Stimulated activated naive CD4-positive, alpha-beta T cell treated with Interleukin-2 at 50 U/mL for 16 hours (primary cell): ENCODE data around the gene SUPT6H.

Source experiments
- DNase-seq: peaks from one replicate; lab custom pipeline; 2025; lab: John Stamatoyannopoulos, UW

The SUPT6H gene

GRCh38 chr17:28737770-28738679 lies 76.0 kb downstream of the SUPT6H start:
- DNase-seq = no peak

GRCh38 chr17:28738680-28739384 lies 76.8 kb downstream of the SUPT6H start:
- peak; percentile 67 for DNase-seq

GRCh38 chr17:28740406-28741357 lies 78.7 kb downstream of the SUPT6H start:
- no peak for DNase-seq

- no peak for DNase-seq
Observed at GRCh38 chr17:28741358-28742349, 79.6 kb downstream of the SUPT6H start.

- peak; percentile 73 for DNase-seq
Observed at GRCh38 chr17:28743243-28744103, 81.5 kb downstream of the SUPT6H start, which contains the start of gene TRAF4. TRAF4 (plus strand) TSS chr17:28744011; CDS start chr17:28744113, 102 bp downstream.

- peak; percentile 49 for DNase-seq
Observed at GRCh38 chr17:28744104-28744971, 82.3 kb downstream of the SUPT6H start.

GRCh38 chr17:28744972-28745785 lies 83.2 kb downstream of the SUPT6H start:
- DNase-seq = no peak

- DNase-seq = no peak
Observed at GRCh38 chr17:28745786-28746411, 83.9 kb downstream of the SUPT6H start.

- DNase-seq = no peak
Observed at GRCh38 chr17:28746611-28747050, 84.6 kb downstream of the SUPT6H start.

GRCh38 chr17:28747051-28747691 lies 85.2 kb downstream of the SUPT6H start:
- DNase-seq = no peak

GRCh38 chr17:28747801-28748750 lies 86.1 kb downstream of the SUPT6H start:
- DNase-seq = no peak

GRCh38 chr17:28748852-28749515 lies 87.0 kb downstream of the SUPT6H start:
- DNase-seq = no peak

GRCh38 chr17:28749516-28750177 lies 87.6 kb downstream of the SUPT6H start:
- DNase-seq = no peak
